ENCODE results near the gene THOC3.
"Not testable (repeated sequence)": the region's sequence is repeated elsewhere in the genome, so short reads cannot be mapped to it uniquely, and the experiment has no call there.

DNA sequence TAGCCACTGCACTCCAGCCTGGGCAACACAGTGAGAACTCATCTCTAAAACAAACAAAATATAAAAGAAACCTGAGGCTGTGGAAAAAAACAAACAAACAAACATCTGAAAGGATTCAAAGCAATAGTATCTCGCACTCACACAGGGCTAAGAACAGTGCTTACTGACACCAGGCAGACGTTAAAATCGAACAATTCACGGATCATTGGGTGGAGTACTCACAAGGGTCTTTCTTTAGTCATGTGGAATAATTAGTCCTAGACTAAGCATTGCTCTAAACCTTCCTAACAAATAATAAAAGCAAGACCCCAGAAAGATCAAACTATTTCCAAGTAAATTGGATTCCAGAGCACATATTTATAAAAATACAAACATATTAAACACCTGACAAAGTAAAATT is 43.0 kb downstream of the THOC3 start:
- TF ChIP-seq, protein P1, sequence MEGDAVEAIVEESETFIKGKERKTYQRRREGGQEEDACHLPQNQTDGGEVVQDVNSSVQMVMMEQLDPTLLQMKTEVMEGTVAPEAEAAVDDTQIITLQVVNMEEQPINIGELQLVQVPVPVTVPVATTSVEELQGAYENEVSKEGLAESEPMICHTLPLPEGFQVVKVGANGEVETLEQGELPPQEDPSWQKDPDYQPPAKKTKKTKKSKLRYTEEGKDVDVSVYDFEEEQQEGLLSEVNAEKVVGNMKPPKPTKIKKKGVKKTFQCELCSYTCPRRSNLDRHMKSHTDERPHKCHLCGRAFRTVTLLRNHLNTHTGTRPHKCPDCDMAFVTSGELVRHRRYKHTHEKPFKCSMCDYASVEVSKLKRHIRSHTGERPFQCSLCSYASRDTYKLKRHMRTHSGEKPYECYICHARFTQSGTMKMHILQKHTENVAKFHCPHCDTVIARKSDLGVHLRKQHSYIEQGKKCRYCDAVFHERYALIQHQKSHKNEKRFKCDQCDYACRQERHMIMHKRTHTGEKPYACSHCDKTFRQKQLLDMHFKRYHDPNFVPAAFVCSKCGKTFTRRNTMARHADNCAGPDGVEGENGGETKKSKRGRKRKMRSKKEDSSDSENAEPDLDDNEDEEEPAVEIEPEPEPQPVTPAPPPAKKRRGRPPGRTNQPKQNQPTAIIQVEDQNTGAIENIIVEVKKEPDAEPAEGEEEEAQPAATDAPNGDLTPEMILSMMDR (IDR thresholded peaks at IDR 0.05) = not testable (repeated sequence)
- not testable (repeated sequence) for TF ChIP-seq POLR2AphosphoS5 (IDR thresholded peaks at IDR 0.05; ENCODE audit: insufficient read depth in 1 of 2, low read depth in 1 of 2)

All from vagina (tissue), 2 donors.